Measurements from ENCODE around the gene COPS4. TPM values are rescaled to one million over a fixed set of nuclear protein-coding genes. Genes with fewer than 3 reads are reported as not detected.
"Not testable (repeated sequence)": the region's sequence is repeated elsewhere in the genome, so short reads cannot be mapped to it uniquely, and the experiment has no call there.

COPS4 gene
- total RNA-seq, 4 donors from 2014 or later: 29.5 to 62.1 (median 43.0) TPM

- H3K4me3 ChIP-seq: no peak overlapping the region
- H3K27ac ChIP-seq: no peak overlapping the region
- H3K27me3 ChIP-seq: no peaks in the 10 kb centered on the region
- WGBS, 2 donors: 72% methylated on average over 4 of the region's 4 CpGs
- DNase-seq (ENCODE audit: low spot score in 2 of 2): no peak
- no peaks in the 10 kb centered on the region for H3K9me3 ChIP-seq
- no peaks in the 10 kb centered on the region for H3K4me1 ChIP-seq
- peaks cover 0 to 93% (median 5%) of the 10 kb centered on the region in 3 donors for H3K36me3 ChIP-seq
- TF ChIP-seq EP300 (IDR thresholded peaks at IDR 0.05) (no peak), CTCF (IDR thresholded peaks at IDR 0.05) (no peak), POLR2A (IDR thresholded peaks at IDR 0.05) (no peak)
Measured at GRCh38 chr4:83062739-83063138, 27.8 kb downstream of the COPS4 start.

- Histone ChIP-seq H3K36me3 (peaks cover 0 to 86% (median 5%) of the 10 kb centered on the region in 3 donors), H3K27me3 (no peaks in the 10 kb centered on the region)
Measured at GRCh38 chr4:83065266-83065665, 30.3 kb downstream of the COPS4 start.

DNA sequence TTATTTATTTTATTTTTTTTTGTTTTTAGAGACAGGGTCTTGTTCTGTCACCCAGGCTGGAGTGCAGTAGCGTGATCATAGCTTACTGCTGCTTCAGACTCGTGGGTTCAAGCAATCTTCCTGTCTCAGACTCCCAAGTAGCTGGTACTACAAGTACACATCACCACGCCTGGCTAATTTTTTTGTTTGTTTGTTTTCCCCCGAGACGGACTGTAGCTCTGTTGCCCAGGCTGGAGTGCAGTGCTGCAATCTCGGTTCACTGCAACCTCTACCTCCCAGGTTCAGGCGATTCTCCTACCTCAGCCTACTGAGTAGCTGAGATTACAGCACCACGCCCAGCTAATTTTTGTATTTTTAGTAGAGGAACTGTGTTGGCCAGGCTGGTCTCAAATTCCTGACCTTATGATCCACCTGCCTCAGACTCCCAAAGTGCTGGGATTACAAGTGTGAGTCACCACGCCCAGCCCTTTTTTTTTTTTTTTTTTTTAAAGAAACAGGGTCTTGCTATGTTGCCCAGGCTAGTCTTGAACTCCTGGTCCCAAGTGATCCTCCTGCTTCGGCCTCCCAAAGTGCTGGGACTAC lies 32.2 kb downstream of the COPS4 start:
- H3K36me3 ChIP-seq: peaks cover 0 to 92% (median 0%) of the 10 kb centered on the region in 3 donors
- H3K27ac ChIP-seq: no peak overlapping the region
- H3K27me3 ChIP-seq: no peaks in the 10 kb centered on the region
- no peaks in the 10 kb centered on the region for H3K4me1 ChIP-seq
- no peak overlapping the region for H3K4me3 ChIP-seq
- no peak for DNase-seq (ENCODE audit: low spot score in 2 of 2)
- no peaks in the 10 kb centered on the region for H3K9me3 ChIP-seq
- WGBS, 2 donors: 83 to 84% methylated on average over 10 of the region's 10 CpGs
- TF ChIP-seq POLR2A (IDR thresholded peaks at IDR 0.05) (no peak), EP300 (IDR thresholded peaks at IDR 0.05) (no peak), CTCF (IDR thresholded peaks at IDR 0.05) (no peak)

More at GRCh38 chr4:83065266-83065665, 30.3 kb downstream of the COPS4 start:
- WGBS, 2 donors: 70 to 76% methylated on average over 1 of the region's 1 CpG
- H3K4me3 ChIP-seq: no peak overlapping the region
- H3K9me3 ChIP-seq: no peaks in the 10 kb centered on the region
- no peak overlapping the region for H3K27ac ChIP-seq
- no peaks in the 10 kb centered on the region for H3K4me1 ChIP-seq
- TF ChIP-seq EP300 (IDR thresholded peaks at IDR 0.05) (no peak), CTCF (IDR thresholded peaks at IDR 0.05) (no peak), POLR2A (IDR thresholded peaks at IDR 0.05) (no peak)
- no peak for DNase-seq (ENCODE audit: low spot score in 2 of 2)

- DNase-seq (ENCODE audit: low spot score in 2 of 2): no peak
- Histone ChIP-seq H3K27me3 (no peaks in the 10 kb centered on the region), H3K9me3 (no peaks in the 10 kb centered on the region), H3K4me3 (no peak overlapping the region), H3K27ac (no peak overlapping the region), H3K36me3 (peaks cover 0 to 78% (median 0%) of the 10 kb centered on the region in 3 donors), H3K4me1 (no peaks in the 10 kb centered on the region)
- WGBS, 2 donors: 92 to 94% methylated on average over 1 of the region's 1 CpG
- TF ChIP-seq EP300 (IDR thresholded peaks at IDR 0.05): no peak
- TF ChIP-seq CTCF (IDR thresholded peaks at IDR 0.05): no peak
- TF ChIP-seq POLR2A (IDR thresholded peaks at IDR 0.05): no peak
Measured at GRCh38 chr4:83071116-83071515, 36.1 kb downstream of the COPS4 start.

- H3K27ac ChIP-seq: no peak overlapping the region
- no peaks in the 10 kb centered on the region for H3K4me1 ChIP-seq
- no peaks in the 10 kb centered on the region for H3K27me3 ChIP-seq
- DNase-seq (ENCODE audit: low spot score in 2 of 2): peak in 1 of 2 donors; percentile 66
- peaks cover 0 to 69% (median 0%) of the 10 kb centered on the region in 3 donors for H3K36me3 ChIP-seq
- TF ChIP-seq CTCF (IDR thresholded peaks at IDR 0.05) (peak; percentile 54 to 68 (median 62)), POLR2A (IDR thresholded peaks at IDR 0.05) (no peak), EP300 (IDR thresholded peaks at IDR 0.05) (no peak)
- no peak overlapping the region for H3K4me3 ChIP-seq
- H3K9me3 ChIP-seq: no peaks in the 10 kb centered on the region
- 70 to 76% methylated on average over 10 of the region's 10 CpGs for WGBS, 2 donors
Measured at GRCh38 chr4:83074086-83074704, 39.2 kb downstream of the COPS4 start.

DNA sequence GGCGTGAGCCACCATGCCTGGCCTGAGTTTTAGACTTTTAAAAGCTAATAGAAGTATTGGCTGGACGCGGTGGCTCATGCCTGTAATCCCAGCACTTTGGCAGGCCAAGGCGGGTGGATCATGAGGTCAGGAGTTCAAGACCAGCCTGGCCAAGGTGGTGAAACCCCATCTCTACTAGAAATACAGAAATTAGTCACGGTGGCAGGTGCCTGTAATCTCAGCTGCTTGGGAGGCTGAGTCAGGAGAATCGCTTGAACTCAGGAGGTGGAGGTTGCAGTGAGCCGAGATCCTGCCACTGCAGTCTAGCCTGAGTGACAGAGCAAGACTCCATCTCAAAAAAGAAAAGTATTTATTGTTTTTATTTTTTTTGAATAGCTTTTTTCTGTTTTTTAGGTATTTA lies 39.8 kb downstream of the COPS4 start:
- H3K36me3 ChIP-seq: peaks cover 0 to 63% (median 0%) of the 10 kb centered on the region in 3 donors
- H3K27me3 ChIP-seq; H3K4me3 ChIP-seq; H3K27ac ChIP-seq; H3K9me3 ChIP-seq; H3K4me1 ChIP-seq; DNase-seq (ENCODE audit: low spot score in 2 of 2): not testable (repeated sequence)
- 90 to 93% methylated on average over 7 of the region's 7 CpGs for WGBS, 2 donors
